Retinal pigment epithelial cell (primary cell): Measurements from ENCODE around the gene HYCC1.

ENCODE experiments used
- DNase-seq: peaks from one replicate; pipeline ENCODE4 v3.0.0-alpha.2; 2010; ENCODE audit warnings: low read depth
- H3K4me3 ChIP-seq: 2 replicates; pipeline ENCODE4 v1.5.1; 2011; ENCODE audit warnings: mild to moderate bottlenecking, low read length, control low read depth, moderate library complexity
- CTCF ChIP-seq: conservative IDR thresholded peaks from 2 replicates; pipeline ENCODE4 v1.5.1; 2011; ENCODE audit warnings: low read depth, low read length, control low read depth, inconsistent platforms

HYCC1 gene

GRCh38 chr7:23022258-23022769 lies 8.4 kb upstream of the HYCC1 start:
- no peak for TF ChIP-seq CTCF
- no peak for DNase-seq
- no peak overlapping the region for H3K4me3 ChIP-seq

- no peak for DNase-seq
- no peak overlapping the region for H3K4me3 ChIP-seq
- no peak for TF ChIP-seq CTCF
Measured at GRCh38 chr7:23021596-23021995, 7.7 kb upstream of the HYCC1 start.

DNA sequence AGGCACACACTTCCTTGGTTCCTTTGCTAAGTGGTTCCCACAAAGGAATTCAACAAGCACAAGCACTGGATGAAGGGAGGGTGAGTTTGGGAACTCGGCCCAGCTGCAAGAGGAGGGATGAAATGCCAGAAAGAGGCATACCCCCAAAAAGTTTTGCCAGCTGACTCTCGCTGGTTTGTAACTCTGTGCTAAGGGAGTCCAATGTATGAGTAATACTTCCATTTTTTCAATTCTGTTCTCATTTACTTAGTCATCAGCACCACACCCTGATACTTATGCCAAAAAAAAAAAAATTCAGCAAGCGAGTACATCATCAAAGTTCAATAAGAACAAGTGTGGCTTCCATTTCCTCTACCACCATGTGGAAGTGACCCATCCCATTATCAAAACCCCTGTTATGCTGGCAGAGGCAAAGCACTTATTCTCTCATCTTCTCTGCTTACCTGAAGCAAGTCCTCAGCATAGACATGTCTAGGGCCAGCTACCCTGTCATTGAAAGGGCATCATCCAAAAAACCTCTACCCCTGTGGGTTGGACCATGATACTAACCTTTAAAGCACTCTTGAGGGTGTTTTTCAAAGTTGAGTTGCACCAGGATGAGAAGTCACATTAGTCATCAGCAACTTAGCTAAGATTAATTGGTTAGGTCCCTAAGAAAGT lies 6.9 kb upstream of the HYCC1 start:
- no peak for DNase-seq
- no peak for TF ChIP-seq CTCF
- no peak overlapping the region for H3K4me3 ChIP-seq

GRCh38 chr7:23018750-23019149 lies 4.8 kb upstream of the HYCC1 start:
- no peak overlapping the region for H3K4me3 ChIP-seq
- no peak for DNase-seq
- no peak for TF ChIP-seq CTCF

DNA sequence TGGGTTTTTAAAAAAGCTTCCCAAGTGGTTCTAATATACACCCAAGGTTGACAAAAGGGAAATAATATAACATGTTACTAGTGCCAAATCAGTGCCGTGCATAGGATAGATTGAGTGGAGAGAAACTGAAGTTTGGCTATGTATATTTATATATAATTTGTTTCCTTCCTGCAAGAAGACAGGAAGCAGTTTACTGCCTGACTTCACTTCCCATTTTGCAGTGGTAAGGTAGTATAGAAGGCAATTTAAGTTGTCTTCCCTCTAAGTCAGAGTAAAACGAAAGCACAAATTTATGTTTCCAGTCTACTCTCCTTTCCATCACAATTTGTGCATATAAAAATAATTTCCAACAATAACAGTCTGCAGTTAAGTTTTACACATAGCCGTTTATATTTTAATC lies 3.4 kb upstream of the HYCC1 start:
- no peak for TF ChIP-seq CTCF
- H3K4me3 ChIP-seq, result no peak overlapping the region
- no peak for DNase-seq

DNA sequence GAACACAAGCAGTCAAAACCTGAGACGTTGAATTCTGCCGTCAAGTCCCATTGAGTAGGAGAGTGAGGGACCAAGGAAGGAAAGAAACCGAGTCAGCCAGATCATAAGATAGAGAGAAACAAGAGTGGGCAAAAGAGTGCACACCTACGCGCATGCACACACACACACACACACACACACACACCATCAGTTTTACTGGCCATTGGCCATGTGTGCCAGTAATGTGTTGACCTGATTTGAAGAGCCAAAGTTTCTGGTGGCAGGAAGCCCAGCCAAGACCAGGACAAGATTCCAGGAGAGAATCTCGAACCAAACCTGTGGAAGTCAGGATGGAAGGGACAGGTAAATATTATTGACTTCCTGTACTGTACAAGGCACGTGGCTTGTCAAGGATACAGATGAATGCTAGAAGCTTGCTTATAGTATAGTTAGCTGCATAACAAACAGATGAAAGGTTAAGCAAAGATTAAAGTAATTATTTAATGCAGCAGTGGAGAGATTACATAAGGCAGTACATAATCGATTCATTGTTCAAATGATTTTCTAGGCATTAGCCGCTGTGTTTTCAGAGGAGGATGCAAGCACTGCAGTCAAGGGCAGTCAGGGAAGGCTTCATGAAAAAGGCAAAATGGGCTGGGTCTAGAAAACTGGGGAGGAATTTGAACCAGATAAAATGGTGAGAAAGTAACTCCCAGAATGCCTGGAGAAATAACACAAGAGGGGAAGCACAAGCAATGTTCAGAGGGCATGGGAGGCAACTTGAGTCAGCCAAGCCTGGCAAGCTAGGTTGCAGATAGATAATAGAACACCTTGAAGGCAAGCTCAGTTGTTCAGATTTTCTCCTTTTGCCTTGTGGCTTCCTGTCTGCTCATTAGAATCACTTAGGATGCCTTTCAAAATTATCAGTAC lies 2.7 kb upstream of the HYCC1 start:
- TF ChIP-seq CTCF, result no peak
- H3K4me3 ChIP-seq, result no peak overlapping the region
- DNase-seq, result no peak
